NT2/D1 (cell line): Measurements from ENCODE around the gene CCL1.

Source experiments
- YY1 ChIP-seq: IDR thresholded peaks from 2 replicates; pipeline ENCODE4 v1.6.1; 2011; ENCODE audit not compliant: insufficient read length, insufficient read depth
- ZNF274 ChIP-seq: IDR thresholded peaks from 2 replicates; pipeline ENCODE4 v1.6.1; 2011; ENCODE audit warnings: mild to moderate bottlenecking, low read depth, low read length

DNA sequence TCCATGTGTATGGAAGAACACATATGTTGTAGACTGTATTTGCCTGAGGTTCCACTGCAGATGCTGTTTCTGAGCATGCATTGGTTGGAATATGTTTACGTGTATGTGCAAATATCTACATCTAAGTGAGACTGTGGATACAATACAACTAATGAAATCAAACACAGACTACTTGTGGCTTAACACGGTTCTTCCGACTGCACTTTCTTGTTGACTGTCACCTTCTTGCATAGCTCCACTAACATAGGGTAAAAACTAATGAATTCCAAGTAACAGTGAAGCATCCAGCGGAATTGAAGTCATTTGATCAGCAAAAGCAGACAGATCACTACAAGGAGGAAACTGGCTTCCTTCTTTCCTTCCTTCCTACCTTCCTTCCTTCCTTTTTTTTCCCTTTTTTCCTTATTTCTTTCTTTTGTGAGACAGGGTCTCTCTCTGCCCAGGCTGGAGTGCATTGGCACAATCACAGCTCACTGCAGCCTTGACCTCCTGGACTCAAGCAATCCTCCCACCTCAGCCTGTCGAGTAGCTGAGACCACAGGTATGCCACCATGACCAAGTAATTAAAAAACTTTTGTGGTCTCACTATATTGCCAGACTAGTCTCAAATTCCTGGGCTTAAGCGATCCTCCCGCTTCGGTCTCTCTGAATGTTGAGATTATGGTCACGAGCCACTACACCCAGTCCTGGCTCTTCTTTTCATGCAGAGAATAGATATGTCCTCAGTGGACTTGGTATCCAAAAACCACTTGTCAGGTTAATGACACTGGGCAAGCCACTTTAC, 22.0 kb upstream of the CCL1 start:
- TF ChIP-seq ZNF274 = no peak
- TF ChIP-seq YY1 = no peak
